Measurements from ENCODE around the gene ARHGAP6.

ARHGAP6 gene

GRCh38 chrX:11665168-11666111 lies at the start of gene ARHGAP6:
ARHGAP6 (minus strand) TSS chrX:11665920; CDS start chrX:11664828, 1,092 bp downstream.
- no peak for DNase-seq

GRCh38 chrX:11704725-11705495 lies 39.2 kb upstream of the ARHGAP6 start:
- DNase-seq, result no peak

DNA sequence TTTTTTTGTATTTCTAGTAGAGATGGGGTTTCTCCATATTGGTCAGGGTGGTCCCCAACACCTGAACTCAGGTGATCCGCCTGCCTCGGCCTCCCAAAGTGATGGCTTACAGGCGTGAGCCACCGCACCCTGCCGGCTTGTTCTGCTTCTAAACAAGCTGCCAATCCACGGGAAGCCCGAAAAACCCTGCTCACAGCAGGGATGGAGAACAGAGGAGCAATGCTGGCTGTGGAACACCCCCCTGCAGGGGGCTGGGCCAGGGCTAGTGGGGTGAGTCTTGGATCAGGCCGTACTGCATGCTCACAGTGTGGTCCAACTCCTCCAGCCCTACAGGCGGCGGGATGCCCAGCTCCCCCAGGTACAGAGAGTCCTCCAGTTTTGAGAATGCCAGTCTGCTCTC lies 38.1 kb upstream of the ARHGAP6 start:
- DNase-seq, result no peak

- no peak for DNase-seq
Observed at GRCh38 chrX:11702965-11703631, 37.4 kb upstream of the ARHGAP6 start.

DNA sequence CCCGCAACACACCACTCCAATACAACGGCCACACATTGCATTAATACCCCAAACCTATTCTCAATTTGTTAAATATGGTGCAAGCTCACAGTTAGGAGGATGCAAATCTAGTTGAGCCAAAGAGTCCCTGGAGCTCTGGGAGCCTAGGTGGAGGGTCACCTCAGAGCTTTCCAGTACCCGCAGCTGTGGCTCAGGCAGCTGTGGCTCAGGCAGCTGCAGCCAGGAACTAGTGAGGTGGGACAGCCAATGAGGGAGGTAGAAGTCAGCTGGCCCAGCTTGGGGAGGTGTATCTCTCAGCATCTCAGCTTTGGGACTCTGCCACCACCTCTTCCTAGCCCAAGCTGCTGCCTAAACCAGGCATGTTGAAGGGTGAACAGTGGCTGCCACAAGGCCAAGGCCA lies 36.7 kb upstream of the ARHGAP6 start:
- no peak for DNase-seq

GRCh38 chrX:11698702-11699101 lies 33.0 kb upstream of the ARHGAP6 start:
- no peak for DNase-seq

DNA sequence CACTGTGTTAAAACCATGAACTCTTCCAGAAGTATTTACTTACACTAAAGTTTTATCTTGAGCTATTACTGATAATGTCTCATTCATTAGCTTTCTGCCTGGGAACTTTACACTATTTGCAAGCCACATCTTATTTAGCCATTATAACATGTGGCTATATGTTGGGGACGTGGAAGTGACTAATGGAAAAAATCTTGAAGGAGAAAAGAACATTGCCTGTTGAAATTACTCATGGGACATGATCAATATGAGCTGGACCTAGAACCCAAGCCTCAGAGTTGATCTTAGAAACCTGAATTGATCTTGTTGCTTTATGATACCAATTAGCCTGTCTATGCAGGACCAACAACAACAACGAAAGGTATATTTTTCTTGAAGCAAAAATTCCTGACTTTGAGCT lies 22.5 kb upstream of the ARHGAP6 start:
- DNase-seq, result no peak

GRCh38 chrX:11687157-11687556 lies 21.4 kb upstream of the ARHGAP6 start:
- DNase-seq, result no peak

DNA sequence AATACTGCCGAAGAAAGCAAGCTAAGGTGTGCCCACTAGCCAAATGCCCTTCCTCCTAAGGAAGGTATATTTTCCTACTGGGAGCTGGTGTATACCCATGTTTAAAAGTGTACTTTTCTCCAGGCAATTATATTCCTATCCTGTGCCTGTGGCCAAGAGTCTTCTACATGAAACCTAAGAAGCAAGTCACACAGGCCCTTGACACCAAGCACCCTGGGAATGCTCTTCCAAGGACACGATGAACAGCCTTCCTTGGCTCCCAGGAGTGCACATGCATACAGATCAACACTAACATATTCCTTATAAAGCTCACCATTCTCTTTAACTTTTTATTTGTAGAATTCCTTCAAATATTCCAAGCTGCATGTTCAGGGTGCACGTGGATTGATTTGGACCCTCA lies 17.3 kb upstream of the ARHGAP6 start:
- no peak for DNase-seq

DNA sequence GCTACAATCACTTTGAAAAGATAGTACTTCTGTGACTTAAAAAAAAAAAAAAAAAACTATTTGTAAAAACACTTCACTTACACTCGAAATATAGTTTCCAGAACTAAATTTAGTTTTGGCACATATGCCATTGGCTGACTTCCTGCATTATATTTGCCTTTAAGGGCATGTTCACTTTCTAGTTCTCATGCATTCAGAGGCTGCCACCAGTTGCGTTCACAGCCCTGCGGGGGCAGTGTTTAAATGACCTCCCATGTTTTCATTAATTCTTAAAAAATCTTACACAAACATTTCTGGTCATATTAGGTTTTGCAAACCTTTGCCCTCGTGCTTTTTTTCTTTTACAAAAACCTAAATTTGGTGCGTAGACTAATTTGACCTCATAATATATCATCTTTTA lies 12.4 kb upstream of the ARHGAP6 start:
- DNase-seq, result no peak

GRCh38 chrX:11672213-11672612 lies 6.5 kb upstream of the ARHGAP6 start:
- DNase-seq, result no peak

DNA sequence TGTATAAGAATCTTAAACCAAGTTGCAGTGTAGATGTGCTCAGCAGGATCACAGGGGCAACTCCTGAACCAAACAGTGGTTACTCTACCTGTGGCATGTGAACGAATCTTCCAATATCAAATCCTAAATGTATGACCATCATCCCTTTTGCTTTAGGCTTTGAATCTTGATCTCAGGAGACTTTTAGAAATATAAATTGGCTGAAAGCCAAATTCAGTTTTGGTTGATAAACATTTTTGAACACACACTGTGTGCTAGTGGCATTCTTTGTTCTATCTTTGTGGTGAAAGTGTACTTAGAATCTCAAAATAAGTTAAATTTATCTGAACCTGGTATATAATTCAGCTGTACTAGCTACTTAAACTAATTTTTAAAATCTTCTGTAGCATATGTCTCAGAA lies 4.6 kb upstream of the ARHGAP6 start:
- DNase-seq, result no peak

GRCh38 chrX:11666952-11667685 lies 1.4 kb upstream of the ARHGAP6 start:
- DNase-seq, result no peak

DNA sequence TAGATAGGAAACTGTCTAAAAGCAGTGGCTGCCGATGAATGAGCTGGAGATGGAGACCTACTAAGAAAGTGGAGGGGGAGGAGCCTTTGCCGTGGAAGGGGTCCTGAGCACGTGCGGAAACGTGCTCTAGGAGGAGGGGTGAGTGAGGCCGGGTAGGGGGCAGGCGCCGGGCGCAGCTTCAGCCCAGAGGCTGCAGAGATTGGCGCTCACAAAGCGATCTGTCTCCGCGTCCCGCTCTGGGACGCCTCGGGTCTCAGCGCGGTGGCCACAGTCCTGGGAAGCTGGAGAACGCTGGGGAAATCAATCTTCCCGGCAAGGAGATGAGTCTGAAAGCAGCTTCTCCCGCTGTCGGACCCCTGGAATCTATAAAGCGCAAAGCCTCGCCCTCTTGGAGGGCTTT lies 444 bp upstream of the ARHGAP6 start:
- DNase-seq, result no peak

DNA sequence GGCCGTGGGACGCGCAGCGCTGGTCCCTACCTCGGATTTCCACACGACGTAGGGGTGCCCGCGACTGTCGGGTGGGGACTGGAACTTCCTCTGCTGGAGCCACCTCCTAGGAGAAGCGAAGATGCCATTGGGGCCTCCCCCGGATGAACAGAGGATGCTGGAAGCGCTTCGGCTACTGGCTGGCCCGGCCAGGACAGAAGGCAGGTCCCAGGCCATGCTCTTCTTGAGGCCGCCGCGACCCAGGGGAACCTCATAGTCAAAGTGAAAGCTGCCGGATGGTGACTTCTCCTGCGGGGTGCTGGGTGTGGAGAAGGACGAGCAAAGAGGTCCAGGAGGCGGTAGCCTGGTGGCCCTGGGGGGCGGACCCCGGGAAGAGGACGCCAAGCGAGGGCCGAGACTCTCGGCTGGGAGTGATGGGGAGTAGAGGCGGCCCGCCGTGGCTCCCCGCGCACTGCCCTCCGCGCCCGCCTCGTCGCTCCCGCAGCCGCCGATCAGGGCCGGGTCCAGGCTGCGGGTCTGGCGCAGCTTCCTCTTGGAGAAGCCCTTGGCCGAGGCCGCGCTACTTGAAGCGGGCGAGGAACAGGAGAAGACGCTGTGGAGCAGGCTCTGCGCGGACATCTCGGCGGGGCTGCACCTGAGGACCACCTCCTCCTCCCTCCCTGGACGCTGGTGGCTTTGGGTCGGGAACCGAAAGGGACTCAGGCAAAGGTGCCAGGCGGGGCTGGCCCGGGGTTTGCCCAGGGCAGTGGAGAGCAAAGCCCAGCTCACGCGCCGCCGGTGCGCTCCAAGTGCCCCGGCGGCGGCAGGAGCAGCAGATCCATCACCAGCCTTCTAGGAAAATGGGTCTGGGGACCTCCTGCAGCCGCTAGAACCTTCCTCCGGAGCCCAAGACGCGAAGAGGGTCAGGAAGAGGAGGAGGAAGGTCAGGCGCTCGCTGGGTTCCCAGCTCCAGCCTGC lies 1.2 kb downstream of the ARHGAP6 start:
- DNase-seq, result no peak

GRCh38 chrX:11663875-11664210 lies 1.9 kb downstream of the ARHGAP6 start:
- DNase-seq, result no peak

DNA sequence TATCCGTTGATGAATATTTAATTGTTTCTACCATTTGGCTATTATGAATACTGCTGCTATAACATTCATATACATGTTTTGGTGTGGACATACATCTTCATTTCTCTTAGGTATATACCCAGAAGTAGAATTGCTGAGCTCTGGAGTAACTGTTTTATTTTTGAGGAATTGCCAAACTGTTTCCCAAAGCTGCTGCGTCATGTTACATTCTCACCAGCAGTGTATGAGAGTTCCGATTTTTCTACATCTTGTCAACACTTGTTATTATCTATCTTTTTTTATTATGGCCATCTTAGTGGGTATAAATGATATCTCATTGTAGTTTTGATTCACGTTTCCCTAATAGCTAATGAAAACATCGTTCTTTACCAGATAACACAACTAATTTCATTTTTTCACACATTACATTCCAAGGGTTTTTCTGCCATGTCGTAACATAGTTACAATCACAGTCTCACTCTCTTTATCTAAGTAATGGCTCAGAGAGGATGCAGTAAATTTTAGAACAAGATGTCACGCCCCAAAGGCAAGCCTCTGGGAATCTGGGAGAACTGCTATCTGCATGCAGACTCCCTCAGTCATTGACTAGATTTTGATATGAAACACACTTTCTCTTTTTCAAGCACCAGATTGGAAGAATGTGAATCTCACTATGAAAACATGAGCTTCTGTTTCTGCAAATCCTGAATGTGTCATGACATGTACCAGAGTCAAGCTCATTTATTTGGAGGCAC lies 10.3 kb downstream of the ARHGAP6 start:
- DNase-seq, result no peak

DNA sequence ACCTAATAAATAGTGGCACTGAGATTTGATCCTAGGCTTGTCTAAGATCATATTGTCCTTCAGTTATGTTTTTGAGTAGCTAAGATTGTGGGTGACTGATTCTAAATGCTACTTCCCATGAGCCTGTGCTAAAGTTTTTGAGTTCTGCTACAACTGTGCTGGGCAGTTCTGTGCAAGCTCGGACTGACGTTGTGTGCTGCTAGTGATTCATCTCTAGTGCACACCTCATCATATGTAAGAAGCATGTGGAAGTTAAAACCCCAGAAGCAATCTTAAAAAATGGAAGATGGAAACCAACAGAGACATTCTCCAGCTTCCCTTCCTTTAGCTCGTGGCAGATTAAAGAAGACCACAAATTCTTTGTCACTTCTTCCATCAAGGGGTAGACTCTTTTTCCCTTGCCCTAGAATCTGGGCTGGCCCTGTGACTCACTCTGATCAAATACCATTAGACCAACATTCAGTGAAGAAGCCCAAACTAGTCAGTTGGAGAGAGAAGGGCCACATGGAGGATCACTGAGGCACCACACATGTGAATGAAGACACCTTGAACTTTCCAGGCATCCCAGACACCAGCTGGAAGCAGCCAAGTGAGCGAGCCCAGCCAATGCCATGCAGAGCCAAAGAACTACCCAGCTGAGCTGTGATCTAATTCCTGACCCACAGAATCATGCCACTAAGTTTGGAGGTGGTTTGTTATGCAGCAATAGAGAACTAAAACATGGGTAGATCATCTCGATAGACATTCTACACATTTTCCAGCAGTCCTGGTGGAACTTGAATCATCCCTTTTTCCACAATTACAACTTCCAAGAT lies 16.8 kb downstream of the ARHGAP6 start:
- DNase-seq, result no peak

DNA sequence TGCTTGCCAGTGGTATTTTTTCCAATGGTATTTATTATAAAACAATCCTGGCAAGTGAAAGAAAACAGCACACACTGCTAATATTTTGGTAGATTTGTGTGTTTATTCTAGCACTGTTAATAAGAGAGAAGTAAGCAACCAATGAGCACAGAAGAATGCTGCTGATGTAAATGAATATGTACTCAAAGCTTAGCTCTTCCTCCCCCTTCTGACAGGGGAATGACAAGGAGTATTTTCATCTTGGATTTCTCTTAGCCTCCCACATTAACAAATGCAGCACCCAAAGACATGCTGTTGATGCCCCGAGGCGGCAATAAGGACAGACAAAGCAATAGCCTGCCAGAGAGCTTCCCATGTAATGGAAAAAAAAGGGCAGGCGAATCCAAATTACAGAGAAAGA lies 18.6 kb downstream of the ARHGAP6 start:
- no peak for DNase-seq

Measured in NCI-H2227 treated with DMSO at 0.1 percent for 48 hours (cell line).